ENCODE data around the gene LKAAEAR1.

The LKAAEAR1 gene

GRCh38 chr20:64108731-64109681 lies 24.8 kb upstream of the LKAAEAR1 start:
- TF ChIP-seq CTCF (IDR thresholded peaks at IDR 0.05) (no peak), ZFX (IDR thresholded peaks at IDR 0.05; ENCODE audit: borderline replicate concordance) (no peak)
- H3K27ac ChIP-seq, result no peak overlapping the region

GRCh38 chr20:64107736-64108457 lies 23.7 kb upstream of the LKAAEAR1 start:
- no peak overlapping the region for H3K27ac ChIP-seq
- TF ChIP-seq ZFX (IDR thresholded peaks at IDR 0.05; ENCODE audit: borderline replicate concordance) (no peak), CTCF (IDR thresholded peaks at IDR 0.05) (no peak)

GRCh38 chr20:64106981-64107735 lies 23.0 kb upstream of the LKAAEAR1 start, which contains the start of gene NPBWR2:
Gene NPBWR2, minus strand, starts transcription at chr20:64107565. Its CDS starts 734 bp downstream, at chr20:64106831.
- H3K27ac ChIP-seq, result no peak within 1 kb of the TSS
- TF ChIP-seq CTCF (IDR thresholded peaks at IDR 0.05) (no peak), ZFX (IDR thresholded peaks at IDR 0.05; ENCODE audit: borderline replicate concordance) (no peak)

- TF ChIP-seq ZFX (IDR thresholded peaks at IDR 0.05; ENCODE audit: borderline replicate concordance) (no peak), CTCF (IDR thresholded peaks at IDR 0.05) (no peak)
- H3K27ac ChIP-seq, result no peak overlapping the region
Observed at GRCh38 chr20:64106435-64106961, 22.3 kb upstream of the LKAAEAR1 start.

GRCh38 chr20:64105846-64106434 lies 21.7 kb upstream of the LKAAEAR1 start:
- no peak for TF ChIP-seq ZFX (IDR thresholded peaks at IDR 0.05; ENCODE audit: borderline replicate concordance)
- TF ChIP-seq CTCF (IDR thresholded peaks at IDR 0.05), result no peak

GRCh38 chr20:64104667-64105451 lies 20.7 kb upstream of the LKAAEAR1 start:
- no peak overlapping the region for H3K27ac ChIP-seq
- TF ChIP-seq CTCF (IDR thresholded peaks at IDR 0.05) (no peak), ZFX (IDR thresholded peaks at IDR 0.05; ENCODE audit: borderline replicate concordance) (no peak)

More at GRCh38 chr20:64105846-64106434, 21.7 kb upstream of the LKAAEAR1 start:
- H3K27ac ChIP-seq, result no peak overlapping the region
